Measurements from ENCODE around the gene HOXA3. TPM values are rescaled to one million over a fixed set of nuclear protein-coding genes. Genes with fewer than 3 reads are reported as not detected.

The HOXA3 gene
- total and polyA plus RNA-seq, 2 of the 13 experiments (the other 11 are each of a cell fraction or from before 2014, with no cell fraction given) = 2.9 to 4.6 TPM

DNA sequence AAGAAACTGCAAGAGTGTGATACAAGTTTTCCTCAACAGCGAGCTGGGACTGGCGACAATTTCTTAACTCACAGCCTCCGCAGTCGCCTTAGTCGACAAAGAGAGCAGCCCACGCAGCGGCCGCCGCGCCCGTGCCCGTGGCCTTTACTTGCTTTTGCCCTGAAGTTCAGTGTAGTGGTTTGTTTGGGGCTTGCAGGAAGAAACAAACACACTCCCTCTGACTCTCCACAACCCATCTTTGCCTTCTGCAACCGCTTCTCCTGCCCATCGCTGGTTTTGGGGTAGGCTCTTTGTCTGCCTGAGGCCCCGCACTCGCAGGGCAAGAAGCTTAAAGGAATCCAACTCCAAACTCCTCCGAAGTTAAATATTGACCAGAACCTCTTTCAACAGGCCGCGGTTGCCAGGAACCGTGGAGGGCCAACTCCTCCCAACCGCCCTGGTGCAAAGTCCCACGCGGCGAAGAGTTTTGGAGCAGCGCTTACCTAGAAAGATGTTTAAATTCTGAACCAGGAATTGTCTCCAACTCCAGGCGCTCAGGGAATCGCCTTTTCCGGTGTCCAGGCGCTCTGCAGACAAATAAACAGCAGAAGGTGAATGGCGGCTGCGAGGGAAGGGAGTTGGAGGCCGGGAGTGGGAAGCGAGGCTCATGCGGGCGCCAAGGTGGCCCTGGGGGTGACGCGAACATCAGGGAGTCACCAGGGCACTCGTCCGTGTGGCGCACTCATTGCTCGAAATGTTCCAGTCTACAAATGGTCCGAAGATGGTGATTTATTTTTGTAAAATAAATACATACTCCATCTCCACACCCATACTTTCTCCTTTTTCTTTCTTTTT lies 30.1 kb downstream of the HOXA3 start (continued):
- TF ChIP-seq, protein P1, sequence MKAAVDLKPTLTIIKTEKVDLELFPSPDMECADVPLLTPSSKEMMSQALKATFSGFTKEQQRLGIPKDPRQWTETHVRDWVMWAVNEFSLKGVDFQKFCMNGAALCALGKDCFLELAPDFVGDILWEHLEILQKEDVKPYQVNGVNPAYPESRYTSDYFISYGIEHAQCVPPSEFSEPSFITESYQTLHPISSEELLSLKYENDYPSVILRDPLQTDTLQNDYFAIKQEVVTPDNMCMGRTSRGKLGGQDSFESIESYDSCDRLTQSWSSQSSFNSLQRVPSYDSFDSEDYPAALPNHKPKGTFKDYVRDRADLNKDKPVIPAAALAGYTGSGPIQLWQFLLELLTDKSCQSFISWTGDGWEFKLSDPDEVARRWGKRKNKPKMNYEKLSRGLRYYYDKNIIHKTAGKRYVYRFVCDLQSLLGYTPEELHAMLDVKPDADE (CRISPR knock-in tag; IDR thresholded peaks at IDR 0.05) = no peak
- TF ChIP-seq, protein P2, sequence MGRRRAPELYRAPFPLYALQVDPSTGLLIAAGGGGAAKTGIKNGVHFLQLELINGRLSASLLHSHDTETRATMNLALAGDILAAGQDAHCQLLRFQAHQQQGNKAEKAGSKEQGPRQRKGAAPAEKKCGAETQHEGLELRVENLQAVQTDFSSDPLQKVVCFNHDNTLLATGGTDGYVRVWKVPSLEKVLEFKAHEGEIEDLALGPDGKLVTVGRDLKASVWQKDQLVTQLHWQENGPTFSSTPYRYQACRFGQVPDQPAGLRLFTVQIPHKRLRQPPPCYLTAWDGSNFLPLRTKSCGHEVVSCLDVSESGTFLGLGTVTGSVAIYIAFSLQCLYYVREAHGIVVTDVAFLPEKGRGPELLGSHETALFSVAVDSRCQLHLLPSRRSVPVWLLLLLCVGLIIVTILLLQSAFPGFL (CRISPR knock-in tag; IDR thresholded peaks at IDR 0.05) = no peak
- TF ChIP-seq, protein P3, sequence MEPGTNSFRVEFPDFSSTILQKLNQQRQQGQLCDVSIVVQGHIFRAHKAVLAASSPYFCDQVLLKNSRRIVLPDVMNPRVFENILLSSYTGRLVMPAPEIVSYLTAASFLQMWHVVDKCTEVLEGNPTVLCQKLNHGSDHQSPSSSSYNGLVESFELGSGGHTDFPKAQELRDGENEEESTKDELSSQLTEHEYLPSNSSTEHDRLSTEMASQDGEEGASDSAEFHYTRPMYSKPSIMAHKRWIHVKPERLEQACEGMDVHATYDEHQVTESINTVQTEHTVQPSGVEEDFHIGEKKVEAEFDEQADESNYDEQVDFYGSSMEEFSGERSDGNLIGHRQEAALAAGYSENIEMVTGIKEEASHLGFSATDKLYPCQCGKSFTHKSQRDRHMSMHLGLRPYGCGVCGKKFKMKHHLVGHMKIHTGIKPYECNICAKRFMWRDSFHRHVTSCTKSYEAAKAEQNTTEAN (CRISPR knock-in tag; conservative IDR thresholded peaks at IDR 0.05) = no peak
- TF ChIP-seq ATF7-NPFF (CRISPR knock-in tag; IDR thresholded peaks at IDR 0.05; ENCODE audit: low read depth) (no peak), CCAR2 (optimal IDR thresholded peaks at IDR 0.05; ENCODE audit: low read depth, low read length) (peak; percentile 69), ZNF550 (CRISPR knock-in tag; IDR thresholded peaks at IDR 0.05; ENCODE audit: borderline replicate concordance) (no peak), MBD4 (IDR thresholded peaks at IDR 0.05; ENCODE audit: borderline replicate concordance, low read length) (no peak), ZNF782 (CRISPR knock-in tag; IDR thresholded peaks at IDR 0.05; ENCODE audit: borderline replicate concordance) (no peak), PHF21A (CRISPR knock-in tag; IDR thresholded peaks at IDR 0.05) (peak; percentile 93)
- TF ChIP-seq, protein P4, sequence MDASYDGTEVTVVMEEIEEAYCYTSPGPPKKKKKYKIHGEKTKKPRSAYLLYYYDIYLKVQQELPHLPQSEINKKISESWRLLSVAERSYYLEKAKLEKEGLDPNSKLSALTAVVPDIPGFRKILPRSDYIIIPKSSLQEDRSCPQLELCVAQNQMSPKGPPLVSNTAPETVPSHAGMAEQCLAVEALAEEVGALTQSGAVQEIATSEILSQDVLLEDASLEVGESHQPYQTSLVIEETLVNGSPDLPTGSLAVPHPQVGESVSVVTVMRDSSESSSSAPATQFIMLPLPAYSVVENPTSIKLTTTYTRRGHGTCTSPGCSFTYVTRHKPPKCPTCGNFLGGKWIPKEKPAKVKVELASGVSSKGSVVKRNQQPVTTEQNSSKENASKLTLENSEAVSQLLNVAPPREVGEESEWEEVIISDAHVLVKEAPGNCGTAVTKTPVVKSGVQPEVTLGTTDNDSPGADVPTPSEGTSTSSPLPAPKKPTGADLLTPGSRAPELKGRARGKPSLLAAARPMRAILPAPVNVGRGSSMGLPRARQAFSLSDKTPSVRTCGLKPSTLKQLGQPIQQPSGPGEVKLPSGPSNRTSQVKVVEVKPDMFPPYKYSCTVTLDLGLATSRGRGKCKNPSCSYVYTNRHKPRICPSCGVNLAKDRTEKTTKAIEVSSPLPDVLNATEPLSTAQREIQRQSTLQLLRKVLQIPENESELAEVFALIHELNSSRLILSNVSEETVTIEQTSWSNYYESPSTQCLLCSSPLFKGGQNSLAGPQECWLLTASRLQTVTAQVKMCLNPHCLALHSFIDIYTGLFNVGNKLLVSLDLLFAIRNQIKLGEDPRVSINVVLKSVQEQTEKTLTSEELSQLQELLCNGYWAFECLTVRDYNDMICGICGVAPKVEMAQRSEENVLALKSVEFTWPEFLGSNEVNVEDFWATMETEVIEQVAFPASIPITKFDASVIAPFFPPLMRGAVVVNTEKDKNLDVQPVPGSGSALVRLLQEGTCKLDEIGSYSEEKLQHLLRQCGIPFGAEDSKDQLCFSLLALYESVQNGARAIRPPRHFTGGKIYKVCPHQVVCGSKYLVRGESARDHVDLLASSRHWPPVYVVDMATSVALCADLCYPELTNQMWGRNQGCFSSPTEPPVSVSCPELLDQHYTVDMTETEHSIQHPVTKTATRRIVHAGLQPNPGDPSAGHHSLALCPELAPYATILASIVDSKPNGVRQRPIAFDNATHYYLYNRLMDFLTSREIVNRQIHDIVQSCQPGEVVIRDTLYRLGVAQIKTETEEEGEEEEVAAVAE (CRISPR knock-in tag; IDR thresholded peaks at IDR 0.05; ENCODE audit: borderline replicate concordance) = no peak
- TF ChIP-seq, protein P5, sequence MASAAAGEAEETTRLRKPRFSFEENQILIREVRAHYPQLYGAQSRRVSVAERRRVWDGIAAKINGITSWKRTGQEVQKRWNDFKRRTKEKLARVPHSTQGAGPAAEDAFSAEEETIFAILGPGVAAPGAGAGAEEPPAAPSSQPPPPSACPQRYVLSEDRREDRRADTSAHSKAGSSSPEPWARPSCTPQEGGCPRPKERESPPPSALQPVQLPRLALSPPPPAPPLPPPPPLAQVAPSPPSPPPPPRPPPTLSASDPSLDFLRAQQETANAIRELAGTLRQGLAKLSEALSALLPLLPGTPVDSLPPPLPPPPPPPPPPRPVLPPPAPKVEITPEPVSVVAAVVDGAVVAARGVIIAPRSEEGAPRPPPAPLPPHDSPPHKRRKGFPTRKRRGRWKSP (CRISPR knock-in tag; IDR thresholded peaks at IDR 0.05) = peak; percentile 88; the same call in 1 of the 2 replicates
- TF ChIP-seq, protein P6, sequence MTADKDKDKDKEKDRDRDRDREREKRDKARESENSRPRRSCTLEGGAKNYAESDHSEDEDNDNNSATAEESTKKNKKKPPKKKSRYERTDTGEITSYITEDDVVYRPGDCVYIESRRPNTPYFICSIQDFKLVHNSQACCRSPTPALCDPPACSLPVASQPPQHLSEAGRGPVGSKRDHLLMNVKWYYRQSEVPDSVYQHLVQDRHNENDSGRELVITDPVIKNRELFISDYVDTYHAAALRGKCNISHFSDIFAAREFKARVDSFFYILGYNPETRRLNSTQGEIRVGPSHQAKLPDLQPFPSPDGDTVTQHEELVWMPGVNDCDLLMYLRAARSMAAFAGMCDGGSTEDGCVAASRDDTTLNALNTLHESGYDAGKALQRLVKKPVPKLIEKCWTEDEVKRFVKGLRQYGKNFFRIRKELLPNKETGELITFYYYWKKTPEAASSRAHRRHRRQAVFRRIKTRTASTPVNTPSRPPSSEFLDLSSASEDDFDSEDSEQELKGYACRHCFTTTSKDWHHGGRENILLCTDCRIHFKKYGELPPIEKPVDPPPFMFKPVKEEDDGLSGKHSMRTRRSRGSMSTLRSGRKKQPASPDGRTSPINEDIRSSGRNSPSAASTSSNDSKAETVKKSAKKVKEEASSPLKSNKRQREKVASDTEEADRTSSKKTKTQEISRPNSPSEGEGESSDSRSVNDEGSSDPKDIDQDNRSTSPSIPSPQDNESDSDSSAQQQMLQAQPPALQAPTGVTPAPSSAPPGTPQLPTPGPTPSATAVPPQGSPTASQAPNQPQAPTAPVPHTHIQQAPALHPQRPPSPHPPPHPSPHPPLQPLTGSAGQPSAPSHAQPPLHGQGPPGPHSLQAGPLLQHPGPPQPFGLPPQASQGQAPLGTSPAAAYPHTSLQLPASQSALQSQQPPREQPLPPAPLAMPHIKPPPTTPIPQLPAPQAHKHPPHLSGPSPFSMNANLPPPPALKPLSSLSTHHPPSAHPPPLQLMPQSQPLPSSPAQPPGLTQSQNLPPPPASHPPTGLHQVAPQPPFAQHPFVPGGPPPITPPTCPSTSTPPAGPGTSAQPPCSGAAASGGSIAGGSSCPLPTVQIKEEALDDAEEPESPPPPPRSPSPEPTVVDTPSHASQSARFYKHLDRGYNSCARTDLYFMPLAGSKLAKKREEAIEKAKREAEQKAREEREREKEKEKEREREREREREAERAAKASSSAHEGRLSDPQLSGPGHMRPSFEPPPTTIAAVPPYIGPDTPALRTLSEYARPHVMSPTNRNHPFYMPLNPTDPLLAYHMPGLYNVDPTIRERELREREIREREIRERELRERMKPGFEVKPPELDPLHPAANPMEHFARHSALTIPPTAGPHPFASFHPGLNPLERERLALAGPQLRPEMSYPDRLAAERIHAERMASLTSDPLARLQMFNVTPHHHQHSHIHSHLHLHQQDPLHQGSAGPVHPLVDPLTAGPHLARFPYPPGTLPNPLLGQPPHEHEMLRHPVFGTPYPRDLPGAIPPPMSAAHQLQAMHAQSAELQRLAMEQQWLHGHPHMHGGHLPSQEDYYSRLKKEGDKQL (CRISPR knock-in tag; IDR thresholded peaks at IDR 0.05; ENCODE audit: low read depth) = 0 out of 2 replicates have a peak, but pooled peaks have one; percentile 7

Data from HepG2 (cell line).